ENCODE results near the gene CDK15.

GRCh38 chr2:201789395-201789794 lies 16.9 kb upstream of the CDK15 start:
- TF ChIP-seq CTCF (IDR thresholded peaks at IDR 0.05) (no peak), POLR2A (IDR thresholded peaks at IDR 0.05) (no peak)
